Panc1 (cell line): ENCODE data around the gene COL11A2.

Experiments
- CTCF ChIP-seq: fragments of 450-650 bp; IDR thresholded peaks from 2 replicates; pipeline ENCODE4 v1.5.1; 2017; ENCODE audit warnings: mild to moderate bottlenecking
- POLR2AphosphoS5 ChIP-seq: IDR thresholded peaks from 2 replicates; pipeline ENCODE4 v1.6.1; 2012; ENCODE audit warnings: mild to moderate bottlenecking, low read depth, low read length, moderate library complexity
- REST ChIP-seq, 2 experiments: IDR thresholded peaks; 2 replicates each; pipeline ENCODE4 v1.6.1; 2011 to 2012; ENCODE audit warnings: low read depth in 2 of 2, control low read depth in 1 of 2, low read length in 1 of 2, mild to moderate bottlenecking in 1 of 2, moderate library complexity in 1 of 2; ENCODE audit not compliant: insufficient read depth in 1 of 2

- no peak; the same call in 1 of the 2 replicates for TF ChIP-seq CTCF
- TF ChIP-seq REST (IDR thresholded peaks at IDR 0.05; ENCODE audit: insufficient read depth in 1 of 2, low read depth in 2 of 2, low read length in 1 of 2): no peak
- TF ChIP-seq POLR2AphosphoS5: no peak
Measured at GRCh38 chr6:33211666-33212422, 19.6 kb upstream of the COL11A2 start.
